Measurements from ENCODE around the gene CCDC39. TPM values are rescaled to one million over a fixed set of nuclear protein-coding genes. Genes with fewer than 3 reads are reported as not detected.

Gene CCDC39
- polyA plus RNA-seq, 1 of the 3 experiments (the other 2 are of a cell fraction) = not detected

DNA sequence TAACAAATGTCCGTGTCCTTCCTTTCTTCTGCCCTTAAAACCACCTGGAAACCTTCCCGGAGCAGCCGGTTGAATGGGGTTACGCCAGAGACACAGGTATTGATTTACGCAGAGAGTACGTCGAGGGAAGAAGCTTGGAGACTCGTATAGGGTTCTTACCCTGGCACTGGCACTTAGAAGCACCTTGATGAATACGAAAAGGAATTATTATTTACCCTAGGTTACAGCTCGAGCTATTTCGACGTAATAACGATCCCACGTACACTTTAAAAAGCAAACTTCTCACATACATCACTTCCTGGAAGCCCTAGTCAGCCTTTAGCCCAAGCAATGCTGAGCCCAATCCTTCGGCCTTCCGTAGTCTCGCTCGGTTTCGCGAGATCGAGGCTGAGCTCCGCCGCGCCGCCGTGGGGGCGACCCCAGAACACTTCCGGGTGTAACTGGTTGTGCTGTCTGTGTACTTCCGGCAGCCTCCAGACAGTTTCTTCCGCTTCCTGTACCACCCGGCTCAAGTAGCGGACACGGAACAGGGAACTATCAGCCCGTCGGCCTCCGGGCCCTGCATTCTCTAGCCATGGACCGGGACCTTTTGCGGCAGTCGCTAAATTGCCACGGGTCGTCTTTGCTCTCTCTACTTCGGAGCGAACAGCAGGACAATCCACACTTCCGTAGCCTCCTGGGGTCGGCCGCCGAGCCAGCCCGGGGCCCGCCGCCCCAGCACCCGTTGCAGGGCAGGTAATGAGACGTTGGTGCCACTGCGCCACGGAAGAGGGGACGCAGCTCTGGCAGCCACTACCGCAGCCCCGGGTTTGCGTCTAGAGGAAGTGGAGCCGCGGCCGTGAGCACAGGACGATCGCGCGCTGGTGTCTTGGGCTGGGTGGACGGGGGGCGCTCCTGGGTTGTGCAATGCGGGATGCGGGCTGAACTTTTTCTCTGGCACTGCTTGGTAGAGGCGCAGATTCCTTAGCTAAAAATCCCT lies 77.3 kb downstream of the CCDC39 start, which contains the start of gene TTC14:
TTC14 (plus strand) TSS at position 476 of the 979 bp plus-strand sequence; CDS start at position 575, 99 bp downstream.
- H3K27ac ChIP-seq (ENCODE audit: low read depth in 2 of 2, low read length in 1 of 2) = peak within 1 kb of the TSS; percentile 83 to 92
- ChIA-PET POLR2A (interaction anchor here (0.8 to 2.1 kb wide), 5 partner anchors 9 to 837 kb away, joined by 3 to 6 read pairs (median 4); no protein-coding TSS in a partner anchor), CTCF (interaction anchor here (1.0 to 2.8 kb wide), 5 partner anchors 14 to 834 kb away, joined by 3 to 9 read pairs (median 5); partner anchors contain the start of gene CCDC39)
- no peaks in the 10 kb centered on the region for H3K27me3 ChIP-seq (ENCODE audit: insufficient read depth)
- H3F3A ChIP-seq (replicated peaks; ENCODE audit: insufficient read depth) = peaks cover 4% of the 10 kb centered on the region
- peaks cover 35% of the 10 kb centered on the region for H3K79me2 ChIP-seq (ENCODE audit: insufficient read depth)
- peaks cover 6 to 12% of the 10 kb centered on the region in 2 experiments; a peak in 2 of 4 replicates for H3K4me1 ChIP-seq (ENCODE audit: control insufficient read depth in 1 of 2, insufficient read depth in 2 of 2, low read depth in 1 of 2, low read length in 1 of 2)
- DNase-seq = peak; percentile 93
- TF ChIP-seq, protein P1, sequence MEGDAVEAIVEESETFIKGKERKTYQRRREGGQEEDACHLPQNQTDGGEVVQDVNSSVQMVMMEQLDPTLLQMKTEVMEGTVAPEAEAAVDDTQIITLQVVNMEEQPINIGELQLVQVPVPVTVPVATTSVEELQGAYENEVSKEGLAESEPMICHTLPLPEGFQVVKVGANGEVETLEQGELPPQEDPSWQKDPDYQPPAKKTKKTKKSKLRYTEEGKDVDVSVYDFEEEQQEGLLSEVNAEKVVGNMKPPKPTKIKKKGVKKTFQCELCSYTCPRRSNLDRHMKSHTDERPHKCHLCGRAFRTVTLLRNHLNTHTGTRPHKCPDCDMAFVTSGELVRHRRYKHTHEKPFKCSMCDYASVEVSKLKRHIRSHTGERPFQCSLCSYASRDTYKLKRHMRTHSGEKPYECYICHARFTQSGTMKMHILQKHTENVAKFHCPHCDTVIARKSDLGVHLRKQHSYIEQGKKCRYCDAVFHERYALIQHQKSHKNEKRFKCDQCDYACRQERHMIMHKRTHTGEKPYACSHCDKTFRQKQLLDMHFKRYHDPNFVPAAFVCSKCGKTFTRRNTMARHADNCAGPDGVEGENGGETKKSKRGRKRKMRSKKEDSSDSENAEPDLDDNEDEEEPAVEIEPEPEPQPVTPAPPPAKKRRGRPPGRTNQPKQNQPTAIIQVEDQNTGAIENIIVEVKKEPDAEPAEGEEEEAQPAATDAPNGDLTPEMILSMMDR (IDR thresholded peaks at IDR 0.05) = peak; percentile 32; the same call in 1 of the 2 replicates
- no peak for TF ChIP-seq RXRA (IDR thresholded peaks at IDR 0.05; ENCODE audit: borderline replicate concordance, low read depth)
- TF ChIP-seq SIN3A (IDR thresholded peaks at IDR 0.05; ENCODE audit: borderline replicate concordance, low read depth, low read length) = peak; percentile 83; the same call in 1 of the 2 replicates
- peak; percentile 81 for TF ChIP-seq TAF1 (IDR thresholded peaks at IDR 0.05; ENCODE audit: borderline replicate concordance, low read depth, low read length)
- TF ChIP-seq, protein P2, sequence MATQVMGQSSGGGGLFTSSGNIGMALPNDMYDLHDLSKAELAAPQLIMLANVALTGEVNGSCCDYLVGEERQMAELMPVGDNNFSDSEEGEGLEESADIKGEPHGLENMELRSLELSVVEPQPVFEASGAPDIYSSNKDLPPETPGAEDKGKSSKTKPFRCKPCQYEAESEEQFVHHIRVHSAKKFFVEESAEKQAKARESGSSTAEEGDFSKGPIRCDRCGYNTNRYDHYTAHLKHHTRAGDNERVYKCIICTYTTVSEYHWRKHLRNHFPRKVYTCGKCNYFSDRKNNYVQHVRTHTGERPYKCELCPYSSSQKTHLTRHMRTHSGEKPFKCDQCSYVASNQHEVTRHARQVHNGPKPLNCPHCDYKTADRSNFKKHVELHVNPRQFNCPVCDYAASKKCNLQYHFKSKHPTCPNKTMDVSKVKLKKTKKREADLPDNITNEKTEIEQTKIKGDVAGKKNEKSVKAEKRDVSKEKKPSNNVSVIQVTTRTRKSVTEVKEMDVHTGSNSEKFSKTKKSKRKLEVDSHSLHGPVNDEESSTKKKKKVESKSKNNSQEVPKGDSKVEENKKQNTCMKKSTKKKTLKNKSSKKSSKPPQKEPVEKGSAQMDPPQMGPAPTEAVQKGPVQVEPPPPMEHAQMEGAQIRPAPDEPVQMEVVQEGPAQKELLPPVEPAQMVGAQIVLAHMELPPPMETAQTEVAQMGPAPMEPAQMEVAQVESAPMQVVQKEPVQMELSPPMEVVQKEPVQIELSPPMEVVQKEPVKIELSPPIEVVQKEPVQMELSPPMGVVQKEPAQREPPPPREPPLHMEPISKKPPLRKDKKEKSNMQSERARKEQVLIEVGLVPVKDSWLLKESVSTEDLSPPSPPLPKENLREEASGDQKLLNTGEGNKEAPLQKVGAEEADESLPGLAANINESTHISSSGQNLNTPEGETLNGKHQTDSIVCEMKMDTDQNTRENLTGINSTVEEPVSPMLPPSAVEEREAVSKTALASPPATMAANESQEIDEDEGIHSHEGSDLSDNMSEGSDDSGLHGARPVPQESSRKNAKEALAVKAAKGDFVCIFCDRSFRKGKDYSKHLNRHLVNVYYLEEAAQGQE (IDR thresholded peaks at IDR 0.05; ENCODE audit: low read depth, low read length) = no peak
- TF ChIP-seq NRF1 (IDR thresholded peaks at IDR 0.05; ENCODE audit: low read depth, low read length) = no peak
- TF ChIP-seq, protein P3, sequence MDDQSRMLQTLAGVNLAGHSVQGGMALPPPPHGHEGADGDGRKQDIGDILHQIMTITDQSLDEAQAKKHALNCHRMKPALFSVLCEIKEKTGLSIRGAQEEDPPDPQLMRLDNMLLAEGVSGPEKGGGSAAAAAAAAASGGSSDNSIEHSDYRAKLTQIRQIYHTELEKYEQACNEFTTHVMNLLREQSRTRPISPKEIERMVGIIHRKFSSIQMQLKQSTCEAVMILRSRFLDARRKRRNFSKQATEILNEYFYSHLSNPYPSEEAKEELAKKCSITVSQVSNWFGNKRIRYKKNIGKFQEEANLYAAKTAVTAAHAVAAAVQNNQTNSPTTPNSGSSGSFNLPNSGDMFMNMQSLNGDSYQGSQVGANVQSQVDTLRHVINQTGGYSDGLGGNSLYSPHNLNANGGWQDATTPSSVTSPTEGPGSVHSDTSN (IDR thresholded peaks at IDR 0.05) = peak; percentile 45
- peak; percentile 22; the same call in 1 of the 2 replicates for TF ChIP-seq YY1 (IDR thresholded peaks at IDR 0.05; ENCODE audit: low read depth)
- TF ChIP-seq FOXJ3 (CRISPR knock-in tag; IDR thresholded peaks at IDR 0.05) = peak; percentile 23; the same call in 1 of the 2 replicates
- peak; percentile 90 for TF ChIP-seq MAX (IDR thresholded peaks at IDR 0.05; ENCODE audit: low read depth)
- peak; percentile 99 for TF ChIP-seq ZBTB33 (IDR thresholded peaks at IDR 0.05; ENCODE audit: borderline replicate concordance, low read depth)
- peak; percentile 99 for TF ChIP-seq CHD2 (IDR thresholded peaks at IDR 0.05; ENCODE audit: low read length, partially characterized antibody)
- TF ChIP-seq MXI1 (IDR thresholded peaks at IDR 0.05; ENCODE audit: low read depth, low read length) = peak; percentile 39
- TF ChIP-seq EP300 (IDR thresholded peaks at IDR 0.05; ENCODE audit: borderline replicate concordance in 1 of 2, low read depth in 1 of 2, low read length in 1 of 2) = no peak
- peak; percentile 99 for TF ChIP-seq ELF1 (IDR thresholded peaks at IDR 0.05)
- TF ChIP-seq POLR2AphosphoS5 (IDR thresholded peaks at IDR 0.05; ENCODE audit: low read depth, low read length) = peak; percentile 97
- peak; percentile 99 for TF ChIP-seq GABPA (IDR thresholded peaks at IDR 0.05; ENCODE audit: low read depth)
- TF ChIP-seq RAD21 (IDR thresholded peaks at IDR 0.05; ENCODE audit: low read length) = peak; percentile 6; the same call in 1 of the 2 replicates
- H3K36me3 ChIP-seq (replicated peaks in 1 of 2; ENCODE audit: control insufficient read depth in 1 of 2, insufficient read depth in 2 of 2, low read length in 1 of 2) = peaks cover 34 to 35% of the 10 kb centered on the region in 2 experiments
- H3K9ac ChIP-seq = peak within 1 kb of the TSS; percentile 77
- H4K20me1 ChIP-seq (ENCODE audit: insufficient read depth) = no peaks in the 10 kb centered on the region; the same call in 1 of the 2 replicates
- peak within 1 kb of the TSS; percentile 91 to 96 for H3K4me3 ChIP-seq (ENCODE audit: low read depth in 2 of 2, low read length in 1 of 2)
- H3K9me3 ChIP-seq = no peaks in the 10 kb centered on the region
- WGBS (ENCODE audit: low lambda C conversion rate) = 3% methylated on average over 39 of the region's 70 CpGs
- peak within 1 kb of the TSS; percentile 71 for H3K4me2 ChIP-seq
- H2AFZ ChIP-seq (ENCODE audit: low read depth) = peak within 1 kb of the TSS; percentile 89
- no peaks in the 10 kb centered on the region for H3K9me2 ChIP-seq
